ENCODE measurements around the gene ADGRG6. TPM values are rescaled to one million over a fixed set of nuclear protein-coding genes. Genes with fewer than 3 reads are reported as not detected.

The ADGRG6 gene
- total RNA-seq, 6 donors from 2014 or later: 19.9 to 44.1 (median 29.8) TPM

DNA sequence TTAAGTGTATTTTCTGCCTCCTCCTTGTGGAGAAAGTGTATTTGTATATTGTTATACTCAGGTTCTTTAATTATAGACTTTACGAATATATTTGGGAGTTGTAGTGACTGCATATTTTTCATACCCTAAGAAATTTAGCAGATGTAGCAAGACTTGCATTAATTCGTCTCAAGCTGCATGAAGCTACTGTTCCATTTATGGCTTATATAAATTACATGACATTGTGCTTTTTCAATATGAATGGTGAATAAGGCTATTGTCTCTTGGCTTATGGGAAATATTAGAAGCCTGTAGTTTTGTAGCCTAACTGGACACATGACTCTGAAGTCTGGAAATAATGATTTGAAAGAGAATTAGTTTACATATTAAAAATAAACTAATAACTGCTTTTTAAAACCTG, 2.4 kb downstream of the ADGRG6 start:
- Histone ChIP-seq H3K27ac (no peak overlapping the region), H3K36me3 (no peaks in the 10 kb centered on the region), H3K27me3 (no peaks in the 10 kb centered on the region), H3K4me3 (peak overlapping the region in 1 of 4 donors; percentile 76), H3K9me3 (no peaks in the 10 kb centered on the region), H3K4me1 (peaks cover 4 to 36% (median 22%) of the 10 kb centered on the region in 4 donors)
- DNase-seq (no peak), ATAC-seq (ENCODE audit: low FRiP score in 2 of 2) (no peak)
- TF ChIP-seq EP300 (IDR thresholded peaks at IDR 0.05) (no peak), POLR2A (IDR thresholded peaks at IDR 0.05) (no peak), POLR2AphosphoS5 (IDR thresholded peaks at IDR 0.05) (no peak)
- TF ChIP-seq, protein P1, sequence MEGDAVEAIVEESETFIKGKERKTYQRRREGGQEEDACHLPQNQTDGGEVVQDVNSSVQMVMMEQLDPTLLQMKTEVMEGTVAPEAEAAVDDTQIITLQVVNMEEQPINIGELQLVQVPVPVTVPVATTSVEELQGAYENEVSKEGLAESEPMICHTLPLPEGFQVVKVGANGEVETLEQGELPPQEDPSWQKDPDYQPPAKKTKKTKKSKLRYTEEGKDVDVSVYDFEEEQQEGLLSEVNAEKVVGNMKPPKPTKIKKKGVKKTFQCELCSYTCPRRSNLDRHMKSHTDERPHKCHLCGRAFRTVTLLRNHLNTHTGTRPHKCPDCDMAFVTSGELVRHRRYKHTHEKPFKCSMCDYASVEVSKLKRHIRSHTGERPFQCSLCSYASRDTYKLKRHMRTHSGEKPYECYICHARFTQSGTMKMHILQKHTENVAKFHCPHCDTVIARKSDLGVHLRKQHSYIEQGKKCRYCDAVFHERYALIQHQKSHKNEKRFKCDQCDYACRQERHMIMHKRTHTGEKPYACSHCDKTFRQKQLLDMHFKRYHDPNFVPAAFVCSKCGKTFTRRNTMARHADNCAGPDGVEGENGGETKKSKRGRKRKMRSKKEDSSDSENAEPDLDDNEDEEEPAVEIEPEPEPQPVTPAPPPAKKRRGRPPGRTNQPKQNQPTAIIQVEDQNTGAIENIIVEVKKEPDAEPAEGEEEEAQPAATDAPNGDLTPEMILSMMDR (IDR thresholded peaks at IDR 0.05): no peak
- WGBS, 2 donors: 77% methylated on average over 2 of the region's 2 CpGs

GRCh38 chr6:142306736-142307135, 4.9 kb downstream of the ADGRG6 start:
- 92 to 97% methylated on average over 1 of the region's 1 CpG for WGBS, 2 donors
- Histone ChIP-seq H3K4me1 (peaks cover 4 to 29% (median 16%) of the 10 kb centered on the region in 4 donors), H3K27me3 (no peaks in the 10 kb centered on the region), H3K9me3 (no peaks in the 10 kb centered on the region), H3K27ac (peak overlapping the region in 2 of 4 donors; percentile 27 to 39), H3K36me3 (no peaks in the 10 kb centered on the region), H3K4me3 (no peak overlapping the region)
- TF ChIP-seq EP300 (IDR thresholded peaks at IDR 0.05) (no peak), POLR2AphosphoS5 (IDR thresholded peaks at IDR 0.05) (no peak), POLR2A (IDR thresholded peaks at IDR 0.05) (no peak)
- TF ChIP-seq, protein P1 (IDR thresholded peaks at IDR 0.05): no peak
- no peak for DNase-seq
- ATAC-seq (ENCODE audit: low FRiP score in 2 of 2): no peak

GRCh38 chr6:142307963-142308748, 6.3 kb downstream of the ADGRG6 start:
- 54% methylated on average over 2 of the region's 2 CpGs for WGBS, 2 donors
- ATAC-seq (ENCODE audit: low FRiP score in 2 of 2): no peak
- no peak for DNase-seq

GRCh38 chr6:142309426-142309825, 7.6 kb downstream of the ADGRG6 start:
- H3K27ac ChIP-seq: no peak overlapping the region
- H3K27me3 ChIP-seq: no peaks in the 10 kb centered on the region
- ATAC-seq (ENCODE audit: low FRiP score in 2 of 2) (no peak), DNase-seq (no peak)
- no peaks in the 10 kb centered on the region for H3K9me3 ChIP-seq
- H3K4me1 ChIP-seq: peaks cover 4 to 14% (median 14%) of the 10 kb centered on the region in 4 donors
- WGBS, 2 donors: 96 to 98% methylated on average over 2 of the region's 2 CpGs
- H3K4me3 ChIP-seq: no peak overlapping the region
- H3K36me3 ChIP-seq: no peaks in the 10 kb centered on the region
- no peak for TF ChIP-seq POLR2A (IDR thresholded peaks at IDR 0.05)
- TF ChIP-seq EP300 (IDR thresholded peaks at IDR 0.05): no peak
- TF ChIP-seq, protein P1 (IDR thresholded peaks at IDR 0.05): no peak
- TF ChIP-seq POLR2AphosphoS5 (IDR thresholded peaks at IDR 0.05): no peak

More at GRCh38 chr6:142307963-142308748, 6.3 kb downstream of the ADGRG6 start:
- TF ChIP-seq POLR2A (IDR thresholded peaks at IDR 0.05): no peak
- TF ChIP-seq EP300 (IDR thresholded peaks at IDR 0.05): no peak
- Histone ChIP-seq H3K4me3 (no peak overlapping the region), H3K27me3 (no peaks in the 10 kb centered on the region), H3K9me3 (no peaks in the 10 kb centered on the region), H3K36me3 (no peaks in the 10 kb centered on the region), H3K4me1 (peaks cover 4 to 16% (median 14%) of the 10 kb centered on the region in 4 donors), H3K27ac (no peak overlapping the region)

DNA sequence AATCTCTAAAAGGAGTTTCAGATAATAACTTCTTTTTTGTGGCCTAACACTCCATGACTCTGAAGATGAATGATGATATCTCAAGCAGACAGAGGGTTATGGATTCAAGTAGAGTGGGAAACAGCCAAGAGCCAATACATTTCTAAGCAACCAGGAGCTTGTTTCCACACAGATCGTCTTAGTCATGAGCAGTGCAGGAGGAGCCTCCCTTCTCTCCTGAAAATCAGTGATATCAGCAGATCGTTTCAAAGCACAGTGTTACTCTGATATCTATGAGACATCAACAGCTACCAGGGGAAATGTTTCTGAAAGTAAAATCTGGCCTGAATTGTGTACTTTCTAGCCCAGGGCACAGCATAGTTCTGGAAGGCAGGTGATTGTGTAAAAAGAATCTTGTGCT, 11.5 kb downstream of the ADGRG6 start:
- H3K4me3 ChIP-seq: no peak overlapping the region
- H3K36me3 ChIP-seq: no peaks in the 10 kb centered on the region
- 33 to 35% methylated on average over 2 of the region's 2 CpGs for WGBS, 2 donors
- ATAC-seq (ENCODE audit: low FRiP score in 2 of 2) (peak; percentile 34 to 85), DNase-seq (no peak)
- peaks cover 0 to 3% (median 2%) of the 10 kb centered on the region in 4 donors for H3K4me1 ChIP-seq
- H3K9me3 ChIP-seq: no peaks in the 10 kb centered on the region
- TF ChIP-seq EP300 (IDR thresholded peaks at IDR 0.05) (no peak), POLR2AphosphoS5 (IDR thresholded peaks at IDR 0.05) (no peak)
- TF ChIP-seq, protein P1 (IDR thresholded peaks at IDR 0.05): no peak
- H3K27ac ChIP-seq: no peak overlapping the region
- no peaks in the 10 kb centered on the region for H3K27me3 ChIP-seq

Data from upper lobe of left lung (tissue), 6 donors.